CD8-positive, alpha-beta memory T cell (primary cell): ENCODE measurements around the gene LCE3A. TPM values are rescaled to one million over a fixed set of nuclear protein-coding genes. Genes with fewer than 3 reads are reported as not detected.
A peak's percentile ranks its signal among the peaks of the same experiment; 100 is the strongest.
"Not testable (repeated sequence)": the region's sequence is repeated elsewhere in the genome, so short reads cannot be mapped to it uniquely, and the experiment has no call there.

Source experiments
- CTCF ChIA-PET: fragments of 350-600 bp; sonication (Branson Sonifier 250); formaldehyde crosslinking; loops from one replicate; lab custom pipeline; 2021; ENCODE audit warnings: antibody characterized with exemption; lab: Charles Lee
- POLR2A ChIA-PET: fragments of 350-600 bp; sonication (Branson Sonifier 250); formaldehyde crosslinking; loops from one replicate; lab custom pipeline; 2021; ENCODE audit warnings: antibody characterized with exemption; lab: Charles Lee
- DNase-seq, 5 donors: peaks; one replicate each; pipeline versions ENCODE4 v3.0.0 to v3.0.0-alpha.2; 2020 to 2022; ENCODE audit warnings: mixed read lengths in 1 of 5
- H3K27ac ChIP-seq: one replicate; pipeline ENCODE4 v1.7.0; 2013; ENCODE audit warnings: low read depth, mild to moderate bottlenecking, low read length, moderate library complexity
- H3K27me3 ChIP-seq: 2 replicates; pipeline ENCODE4 v1.7.0; 2013; ENCODE audit warnings: low read length, mild to moderate bottlenecking; ENCODE audit not compliant: insufficient read depth, poor library complexity, severe bottlenecking
- H3K36me3 ChIP-seq: 2 replicates; pipeline ENCODE4 v1.7.0; 2013; ENCODE audit warnings: mild to moderate bottlenecking, low read length, moderate library complexity; ENCODE audit not compliant: insufficient read depth
- H3K4me1 ChIP-seq: 2 replicates; pipeline ENCODE4 v1.7.0; 2013; ENCODE audit warnings: mild to moderate bottlenecking, low read length, moderate library complexity; ENCODE audit not compliant: insufficient read depth
- H3K4me3 ChIP-seq: 2 replicates; pipeline ENCODE4 v1.7.0; 2013; ENCODE audit warnings: mild to moderate bottlenecking, low read length
- H3K9me3 ChIP-seq: 2 replicates; pipeline ENCODE4 v1.7.0; 2013; ENCODE audit warnings: mild to moderate bottlenecking, low read length
- H3K27ac Mint-ChIP-seq, 8 donors: one replicate each; pipeline ENCODE4 v1.8.0; 2020 to 2021; ENCODE audit warnings: mixed read lengths in 8 of 8, mild to moderate bottlenecking in 6 of 8, inconsistent platforms in 3 of 8, moderate library complexity in 3 of 8
- H3K27me3 Mint-ChIP-seq, 2 donors: one replicate each; pipeline ENCODE4 v1.8.0; 2020 to 2021; ENCODE audit warnings: mixed read lengths in 2 of 2, mild to moderate bottlenecking in 1 of 2, moderate library complexity in 1 of 2
- H3K36me3 Mint-ChIP-seq, 3 donors: one replicate each; pipeline ENCODE4 v1.8.0; 2020 to 2021; ENCODE audit warnings: mixed read lengths in 3 of 3, inconsistent platforms in 1 of 3, mild to moderate bottlenecking in 1 of 3
- H3K4me1 Mint-ChIP-seq, 3 donors: one replicate each; pipeline ENCODE4 v1.8.0; 2020 to 2021; ENCODE audit warnings: mixed read lengths in 3 of 3, inconsistent platforms in 1 of 3, mild to moderate bottlenecking in 1 of 3
- H3K4me3 Mint-ChIP-seq, 7 donors: one replicate each; pipeline ENCODE4 v1.8.0; 2020 to 2021; ENCODE audit warnings: mixed read lengths in 7 of 7, mild to moderate bottlenecking in 6 of 7, moderate library complexity in 4 of 7, inconsistent platforms in 2 of 7
- H3K9me3 Mint-ChIP-seq, 5 donors: one replicate each; pipeline ENCODE4 v1.8.0; 2020 to 2022; ENCODE audit warnings: mixed read lengths in 5 of 5, mild to moderate bottlenecking in 3 of 5, moderate library complexity in 2 of 5, inconsistent platforms in 1 of 5
- polyA plus RNA-seq: library from polyadenylated mRNA; unstranded; fragments of 300-500 nt; fragmentation: Illumina TruSeq; gene quantifications from one replicate; pipeline ENCODE4 v1.2.3, GENCODE V29; 2021
- total RNA-seq, 2 experiments: library from RNA; stranded (reverse); gene quantifications; one replicate each; pipeline ENCODE4 v1.2.3, GENCODE V29; 2021

Gene LCE3A
- total and polyA plus RNA-seq, 3 experiments from 2014 or later = not detected

GRCh38 chr1:152613511-152613910 lies 9.4 kb downstream of the LCE3A start, which contains the start of gene LCE3B:
Gene LCE3B, plus strand, starts transcription at chr1:152613811. Its CDS starts 0 bp downstream, at chr1:152613811.
- H3K4me1 Mint-ChIP-seq = no peaks in the 10 kb centered on the region

GRCh38 chr1:152599934-152600333 lies 23.0 kb downstream of the LCE3A start, which contains the start of gene LCE3C:
Gene LCE3C, plus strand, starts transcription at chr1:152600234. Its CDS starts 498 bp downstream, at chr1:152600732.
- no peak within 1 kb of the TSS for H3K27ac ChIP-seq
- no peaks in the 10 kb centered on the region for H3K36me3 ChIP-seq
- Mint-ChIP-seq H3K27ac (no peak within 1 kb of the TSS), H3K9me3 (peaks cover 0 to 11% (median 0%) of the 10 kb centered on the region in 5 donors), H3K4me3 (no peak within 1 kb of the TSS), H3K36me3 (no peaks in the 10 kb centered on the region), H3K4me1 (no peaks in the 10 kb centered on the region), H3K27me3 (peaks cover 4 to 12% of the 10 kb centered on the region in 2 donors)
- no peaks in the 10 kb centered on the region for H3K27me3 ChIP-seq
- CTCF ChIA-PET = no interaction called here
- no peaks in the 10 kb centered on the region for H3K4me1 ChIP-seq
- no peaks in the 10 kb centered on the region for H3K9me3 ChIP-seq
- no peak within 1 kb of the TSS for H3K4me3 ChIP-seq
- POLR2A ChIA-PET = no interaction called here
- DNase-seq = no peak

More at GRCh38 chr1:152613511-152613910, 9.4 kb downstream of the LCE3A start, which contains the start of gene LCE3B:
- no peaks in the 10 kb centered on the region for H3K36me3 Mint-ChIP-seq
- H3K9me3 ChIP-seq = no peaks in the 10 kb centered on the region
- no peak within 1 kb of the TSS for H3K27ac ChIP-seq
- H3K36me3 ChIP-seq = no peaks in the 10 kb centered on the region
- H3K4me3 Mint-ChIP-seq = no peak within 1 kb of the TSS
- H3K27me3 Mint-ChIP-seq = peaks cover 3 to 22% of the 10 kb centered on the region in 2 donors
- ChIA-PET CTCF (no interaction called here), POLR2A (no interaction called here)
- no peak within 1 kb of the TSS for H3K4me3 ChIP-seq
- no peak for DNase-seq
- H3K4me1 ChIP-seq = no peaks in the 10 kb centered on the region
- no peak within 1 kb of the TSS for H3K27ac Mint-ChIP-seq
- no peaks in the 10 kb centered on the region for H3K27me3 ChIP-seq
- H3K9me3 Mint-ChIP-seq = peaks cover 6 to 9% (median 8%) of the 10 kb centered on the region in 5 donors

GRCh38 chr1:152596986-152597385 lies 25.9 kb downstream of the LCE3A start:
- no peaks in the 10 kb centered on the region for H3K4me1 Mint-ChIP-seq
- no peaks in the 10 kb centered on the region for H3K9me3 ChIP-seq
- H3K36me3 ChIP-seq = no peaks in the 10 kb centered on the region
- H3K27ac ChIP-seq = no peak overlapping the region
- no peak overlapping the region for H3K4me3 ChIP-seq
- POLR2A ChIA-PET = no interaction called here
- no peaks in the 10 kb centered on the region for H3K36me3 Mint-ChIP-seq
- H3K27me3 ChIP-seq = no peaks in the 10 kb centered on the region
- no peak for DNase-seq
- CTCF ChIA-PET = no interaction called here
- no peak overlapping the region for H3K4me3 Mint-ChIP-seq
- H3K27me3 Mint-ChIP-seq = peaks cover 4 to 7% of the 10 kb centered on the region in 2 donors
- H3K9me3 Mint-ChIP-seq = peaks cover 0 to 11% (median 0%) of the 10 kb centered on the region in 5 donors
- H3K4me1 ChIP-seq = no peaks in the 10 kb centered on the region
- no peak overlapping the region for H3K27ac Mint-ChIP-seq

- Histone ChIP-seq H3K9me3 (no peaks in the 10 kb centered on the region), H3K27me3 (no peaks in the 10 kb centered on the region), H3K4me1 (no peaks in the 10 kb centered on the region), H3K36me3 (no peaks in the 10 kb centered on the region), H3K4me3 (no peak overlapping the region), H3K27ac (no peak overlapping the region)
- H3K4me1 Mint-ChIP-seq = no peaks in the 10 kb centered on the region
- H3K9me3 Mint-ChIP-seq = peaks cover 0 to 2% (median 0%) of the 10 kb centered on the region in 5 donors
- H3K36me3 Mint-ChIP-seq = no peaks in the 10 kb centered on the region
- H3K27me3 Mint-ChIP-seq = peaks cover 5 to 16% of the 10 kb centered on the region in 2 donors
- no peak overlapping the region for H3K27ac Mint-ChIP-seq
- DNase-seq = no peak
- CTCF ChIA-PET = no interaction called here
- POLR2A ChIA-PET = no interaction called here
- H3K4me3 Mint-ChIP-seq = no peak overlapping the region
These were observed 37.3 kb downstream of the LCE3A start for GRCh38 chr1:152585586-152585985.

GRCh38 chr1:152582647-152583046 lies 40.3 kb downstream of the LCE3A start:
- Mint-ChIP-seq H3K9me3 (peaks cover 0 to 2% (median 0%) of the 10 kb centered on the region in 5 donors), H3K27ac (no peak overlapping the region), H3K36me3 (no peaks in the 10 kb centered on the region), H3K4me1 (no peaks in the 10 kb centered on the region), H3K27me3 (peaks cover 12 to 31% of the 10 kb centered on the region in 2 donors), H3K4me3 (no peak overlapping the region)
- ChIA-PET CTCF (no interaction called here), POLR2A (no interaction called here)
- Histone ChIP-seq H3K4me1 (no peaks in the 10 kb centered on the region), H3K4me3 (no peak overlapping the region), H3K36me3 (no peaks in the 10 kb centered on the region), H3K27ac (no peak overlapping the region), H3K9me3 (no peaks in the 10 kb centered on the region), H3K27me3 (no peaks in the 10 kb centered on the region)
- no peak for DNase-seq

GRCh38 chr1:152580433-152580832 lies 42.5 kb downstream of the LCE3A start, which contains the start of gene LCE3D:
Gene LCE3D, minus strand, starts transcription at chr1:152580516. Its CDS starts 580 bp downstream, at chr1:152579936.
- H3K27ac ChIP-seq = no peak within 1 kb of the TSS
- POLR2A ChIA-PET = no interaction called here
- CTCF ChIA-PET = no interaction called here
- Mint-ChIP-seq H3K27me3 (peaks cover 12 to 38% of the 10 kb centered on the region in 2 donors), H3K27ac (no peak within 1 kb of the TSS), H3K4me1 (no peaks in the 10 kb centered on the region), H3K9me3 (peaks cover 0 to 2% (median 0%) of the 10 kb centered on the region in 5 donors), H3K36me3 (no peaks in the 10 kb centered on the region), H3K4me3 (peak within 1 kb of the TSS in 1 of 7 donors; percentile 9)
- DNase-seq = no peak
- no peaks in the 10 kb centered on the region for H3K36me3 ChIP-seq
- no peak within 1 kb of the TSS for H3K4me3 ChIP-seq
- H3K27me3 ChIP-seq = no peaks in the 10 kb centered on the region
- no peaks in the 10 kb centered on the region for H3K4me1 ChIP-seq
- H3K9me3 ChIP-seq = no peaks in the 10 kb centered on the region

- not testable (repeated sequence) for H3K4me3 Mint-ChIP-seq
These were observed 43.4 kb downstream of the LCE3A start for GRCh38 chr1:152579526-152579925.

GRCh38 chr1:152577168-152577567 lies 45.7 kb downstream of the LCE3A start:
- Mint-ChIP-seq H3K36me3 (no peaks in the 10 kb centered on the region), H3K27ac (no peak overlapping the region), H3K9me3 (no peaks in the 10 kb centered on the region), H3K4me1 (no peaks in the 10 kb centered on the region), H3K27me3 (peaks cover 21 to 59% of the 10 kb centered on the region in 2 donors), H3K4me3 (no peak overlapping the region)
- Histone ChIP-seq H3K4me1 (no peaks in the 10 kb centered on the region), H3K9me3 (no peaks in the 10 kb centered on the region), H3K4me3 (no peak overlapping the region), H3K27ac (no peak overlapping the region), H3K27me3 (no peaks in the 10 kb centered on the region), H3K36me3 (no peaks in the 10 kb centered on the region)
- DNase-seq = no peak
- ChIA-PET CTCF (no interaction called here), POLR2A (no interaction called here)

More at GRCh38 chr1:152579526-152579925, 43.4 kb downstream of the LCE3A start:
- H3K27ac ChIP-seq, H3K4me3 ChIP-seq, H3K27ac Mint-ChIP-seq, POLR2A ChIA-PET, H3K36me3 Mint-ChIP-seq, H3K9me3 Mint-ChIP-seq, H3K4me1 Mint-ChIP-seq, CTCF ChIA-PET, H3K4me1 ChIP-seq, H3K27me3 ChIP-seq, H3K36me3 ChIP-seq, DNase-seq, H3K9me3 ChIP-seq: not testable (repeated sequence)
- peaks cover 14 to 45% of the 10 kb centered on the region in 2 donors for H3K27me3 Mint-ChIP-seq
